ENCODE results near the gene MAPK1IP1L. TPM values are rescaled to one million over a fixed set of nuclear protein-coding genes. Genes with fewer than 3 reads are reported as not detected.

MAPK1IP1L gene
- total and polyA plus RNA-seq, 2 of the 8 experiments (the other 6 are each of a cell fraction or from before 2014, with no cell fraction given) = 111 to 228 TPM

DNA sequence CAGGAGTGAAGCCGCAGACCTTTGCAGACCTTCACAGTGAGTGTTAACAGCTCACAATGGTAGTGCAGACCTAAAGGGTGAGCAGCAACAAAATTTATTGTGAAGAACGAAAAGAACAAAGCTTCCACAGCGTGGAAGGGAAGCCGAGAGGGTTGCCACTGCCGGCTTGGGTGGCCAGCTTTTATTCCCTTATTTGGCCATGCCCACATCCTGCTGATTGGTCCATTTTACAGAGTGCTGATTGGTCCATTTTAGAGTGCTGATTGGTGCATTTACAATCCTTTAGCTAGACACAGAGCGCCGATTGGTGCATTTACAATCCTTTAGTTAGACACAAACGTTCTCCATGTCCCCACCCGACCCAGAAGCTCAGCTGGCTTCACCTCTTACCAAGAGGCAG lies 35.5 kb downstream of the MAPK1IP1L start:
- no peak for DNase-seq (ENCODE audit: low read depth in 1 of 2, low spot score in 2 of 2)
- Histone ChIP-seq H3K4ac (replicated peaks; ENCODE audit: insufficient read length, low read depth, low read length) (no peak overlapping the region), H4K20me1 (replicated peaks in 1 of 2; ENCODE audit: control insufficient read depth in 1 of 2, insufficient read depth in 2 of 2, low read length in 2 of 2) (no peaks in the 10 kb centered on the region), H3K4me3 (ENCODE audit: extremely low read depth in 1 of 4, insufficient read depth in 2 of 4, low read depth in 3 of 4, low read length in 4 of 4) (no peak overlapping the region), H4K5ac (ENCODE audit: insufficient read length, low read depth, low read length) (no peak overlapping the region), H3K4me2 (ENCODE audit: insufficient read depth in 1 of 2, low read depth in 2 of 2, low read length in 2 of 2) (no peak overlapping the region), H3K9ac (replicated peaks in 1 of 4; ENCODE audit: extremely low read depth in 1 of 4, low read depth in 3 of 4, low read length in 3 of 4) (no peak overlapping the region), H3K27me3 (replicated peaks in 1 of 4; ENCODE audit: control insufficient read depth in 3 of 4, extremely low read depth in 1 of 4, insufficient read depth in 3 of 4, low read length in 3 of 4) (no peaks in the 10 kb centered on the region), H3K23me2 (ENCODE audit: low read depth, low read length) (no peaks in the 10 kb centered on the region), H2BK20ac (ENCODE audit: low read length) (no peak overlapping the region), H2AFZ (ENCODE audit: low read length) (no peak overlapping the region), H3K4me1 (replicated peaks in 1 of 4; ENCODE audit: control insufficient read depth in 3 of 4, insufficient read depth in 4 of 4, low read length in 3 of 4) (no peaks in the 10 kb centered on the region), H4K8ac (ENCODE audit: extremely low read depth, insufficient read depth, low read length) (no peak overlapping the region; the same call in 1 of the 2 replicates), H3K9me3 (ENCODE audit: insufficient read depth in 2 of 2, low read depth in 1 of 2, low read length in 1 of 2) (no peaks in the 10 kb centered on the region), H3K14ac (ENCODE audit: insufficient read length) (no peak overlapping the region), H2BK15ac (ENCODE audit: low read length) (no peak overlapping the region), H2BK5ac (ENCODE audit: low read depth, low read length) (no peak overlapping the region), H2BK12ac (ENCODE audit: low read depth, low read length) (no peak overlapping the region), H4K91ac (replicated peaks; ENCODE audit: insufficient read length, low read length) (no peak overlapping the region), H3K18ac (ENCODE audit: extremely low read depth, low read length) (no peak overlapping the region), H3K56ac (replicated peaks; ENCODE audit: insufficient read length, low read depth, low read length) (no peak overlapping the region), H3K79me2 (ENCODE audit: control insufficient read depth in 1 of 2, insufficient read depth in 2 of 2, low read length in 2 of 2) (no peaks in the 10 kb centered on the region), H2BK120ac (replicated peaks; ENCODE audit: low read depth, low read length) (no peak overlapping the region), H3K27ac (ENCODE audit: low read depth, low read length) (no peak overlapping the region), H3K79me1 (ENCODE audit: low read depth, low read length) (no peaks in the 10 kb centered on the region), H2AK5ac (ENCODE audit: low read depth, low read length) (no peak overlapping the region), H3K23ac (ENCODE audit: insufficient read length) (no peak overlapping the region), H3K36me3 (ENCODE audit: control insufficient read depth in 2 of 4, insufficient read depth in 4 of 4, low read length in 3 of 4) (no peaks in the 10 kb centered on the region)
- FAIRE-seq = no peak
- 84% methylated on average over 9 of the region's 9 CpGs; no CpG with 5 or more reads in 1 of the 2 experiments for WGBS, 2 experiments (ENCODE audit: extremely low coverage in 1 of 2, insufficient coverage in 1 of 2, insufficient read length in 1 of 2, insufficient replicate concordance in 2 of 2, low coverage in 1 of 2, low lambda C conversion rate in 2 of 2, missing lambda C conversion rate in 1 of 2)
- ChIA-PET CTCF (ENCODE audit: partially characterized antibody) (interaction anchor here (1.4 to 2.0 kb wide), 2 partner anchors 36 to 45 kb away, joined by 3 to 8 read pairs; partner anchors contain the start of gene MAPK1IP1L), POLR2A (ENCODE audit: partially characterized antibody) (interaction anchor here (0.9 to 1.0 kb wide), 3 partner anchors 10 to 94 kb away, joined by 3 read pairs; no protein-coding TSS in a partner anchor)
- TF ChIP-seq SRF (IDR thresholded peaks at IDR 0.05; ENCODE audit: low read depth, low read length) (peak; percentile 34; the same call in 1 of the 2 replicates), ATF3 (IDR thresholded peaks at IDR 0.05; ENCODE audit: insufficient read depth, low read depth, low read length) (no peak)

Data from H1 (cell line).